IMR-90 (cell line): ENCODE results near the gene C14orf119. TPM values are rescaled to one million over a fixed set of nuclear protein-coding genes. Genes with fewer than 3 reads are reported as not detected.

Source experiments
- ATAC-seq: fragments of 200-7000 bp; cut with Tn5 transposase; 2 replicates; pipeline ENCODE4 v1.9.1; 2020; ENCODE audit warnings: low read depth, mild to moderate bottlenecking, moderate library complexity
- BruUV-seq: library from RNA; stranded (reverse); fragments of 400-500 nt; replicated peaks from 2 replicates; lab custom pipeline; 2021; lab: Mats Ljungman, UMichigan
- CTCF ChIA-PET: fragments of 300-600 bp; formaldehyde crosslinking; extraction: SDS; loops from one replicate; lab custom pipeline; 2021; ENCODE audit warnings: antibody characterized with exemption; lab: Yijun Ruan, JAX
- POLR2A ChIA-PET: fragments of 300-600 bp; sonication (Branson Sonifier 250); formaldehyde crosslinking; loops from one replicate; lab custom pipeline; 2022; ENCODE audit warnings: antibody characterized with exemption; ENCODE audit not compliant: unreplicated experiment; lab: Charles Lee
- DNase-seq: peaks from one replicate; pipeline ENCODE4 v3.0.0; 2013
- H2AFZ ChIP-seq: replicated peaks from 2 replicates; pipeline ENCODE3; 2013; ENCODE audit warnings: low read length, mild to moderate bottlenecking; ENCODE audit not compliant: poor library complexity
- H2AK5ac ChIP-seq: 2 replicates; pipeline ENCODE4 v1.6.1; 2013; ENCODE audit warnings: low read depth, low read length, inconsistent platforms
- H2AK9ac ChIP-seq: replicated peaks from 2 replicates; pipeline ENCODE3; 2013; ENCODE audit warnings: mild to moderate bottlenecking, low read depth, low read length, moderate library complexity; ENCODE audit not compliant: poor library complexity
- H2BK120ac ChIP-seq: 2 replicates; pipeline ENCODE4 v1.6.1; 2013; ENCODE audit warnings: low read depth, low read length, inconsistent platforms
- H2BK15ac ChIP-seq: 3 replicates; pipeline ENCODE4 v1.6.1; 2013; ENCODE audit warnings: low read depth, low read length, inconsistent platforms
- H2BK20ac ChIP-seq: 2 replicates; pipeline ENCODE4 v1.6.1; 2013; ENCODE audit warnings: low read depth, mild to moderate bottlenecking, inconsistent platforms, low read length, moderate library complexity
- H2BK5ac ChIP-seq: 2 replicates; pipeline ENCODE4 v1.6.1; 2013; ENCODE audit warnings: mild to moderate bottlenecking, low read depth, low read length, inconsistent platforms; ENCODE audit not compliant: poor library complexity, severe bottlenecking
- H3K14ac ChIP-seq: replicated peaks from 2 replicates; pipeline ENCODE4 v1.6.1; 2013; ENCODE audit warnings: low read depth, low read length, inconsistent platforms
- H3K18ac ChIP-seq: 2 replicates; pipeline ENCODE4 v1.6.1; 2013; ENCODE audit warnings: low read depth, low read length, control low read depth
- H3K23ac ChIP-seq: 2 replicates; pipeline ENCODE4 v1.6.1; 2013; ENCODE audit warnings: low read depth, low read length, inconsistent platforms
- H3K27ac ChIP-seq: 2 replicates; pipeline ENCODE4 v1.5.1; 2013; ENCODE audit warnings: mild to moderate bottlenecking, control low read depth, low read length; ENCODE audit not compliant: insufficient read depth
- H3K27me3 ChIP-seq: 2 replicates; pipeline ENCODE4 v1.6.1; 2013; ENCODE audit warnings: low read length; ENCODE audit not compliant: control insufficient read depth, insufficient read depth
- H3K36me3 ChIP-seq: 2 replicates; pipeline ENCODE4 v1.6.1; 2013; ENCODE audit warnings: low read length, mixed read lengths; ENCODE audit not compliant: control insufficient read depth, insufficient read depth
- H3K4ac ChIP-seq: 2 replicates; pipeline ENCODE4 v1.6.1; 2013; ENCODE audit warnings: low read depth, low read length, inconsistent platforms
- H3K4me1 ChIP-seq: 2 replicates; pipeline ENCODE4 v1.6.1; 2013; ENCODE audit warnings: low read length, mixed read lengths; ENCODE audit not compliant: control insufficient read depth, insufficient read depth
- H3K4me2 ChIP-seq: 2 replicates; pipeline ENCODE4 v1.6.1; 2013; ENCODE audit warnings: low read depth, mild to moderate bottlenecking, control low read depth, low read length, moderate library complexity
- H3K4me3 ChIP-seq: 2 replicates; pipeline ENCODE4 v1.5.1; 2013; ENCODE audit warnings: low read depth, mild to moderate bottlenecking, control low read depth, low read length, moderate library complexity; ENCODE audit not compliant: insufficient read depth
- H3K56ac ChIP-seq: 2 replicates; pipeline ENCODE4 v1.6.1; 2013; ENCODE audit warnings: low read length, inconsistent platforms; ENCODE audit not compliant: insufficient read depth; ENCODE audit errors: extremely low read depth
- H3K79me1 ChIP-seq, 2 experiments: 2 replicates each; pipeline ENCODE4 v1.6.1; 2013; ENCODE audit warnings: low read length in 2 of 2, inconsistent platforms in 1 of 2, low read depth in 1 of 2
- H3K9ac ChIP-seq: 2 replicates; pipeline ENCODE4 v1.6.1; 2013; ENCODE audit warnings: low read depth, low read length, control low read depth
- H3K9me1 ChIP-seq: 2 replicates; pipeline ENCODE4 v1.6.1; 2013; ENCODE audit warnings: low read length, inconsistent platforms; ENCODE audit not compliant: insufficient read depth
- H3K9me3 ChIP-seq: 2 replicates; pipeline ENCODE4 v1.6.1; 2013; ENCODE audit warnings: low read length; ENCODE audit not compliant: control insufficient read depth, insufficient read depth
- H4K20me1 ChIP-seq: 2 replicates; pipeline ENCODE4 v1.6.1; 2013; ENCODE audit warnings: low read length, inconsistent platforms; ENCODE audit not compliant: insufficient read depth
- H4K5ac ChIP-seq: 2 replicates; pipeline ENCODE4 v1.6.1; 2013; ENCODE audit warnings: mild to moderate bottlenecking, low read depth, low read length, control low read depth
- H4K8ac ChIP-seq, 2 experiments: 2 replicates each; pipeline ENCODE4 v1.6.1; 2013; ENCODE audit warnings: low read depth in 2 of 2, low read length in 2 of 2, control low read depth in 1 of 2, inconsistent platforms in 1 of 2
- H4K91ac ChIP-seq: 2 replicates; pipeline ENCODE4 v1.6.1; 2013; ENCODE audit warnings: low read depth, low read length, inconsistent platforms; ENCODE audit not compliant: insufficient read depth
- CEBPB ChIP-seq: IDR thresholded peaks from 2 replicates; pipeline ENCODE4 v1.6.1; 2012; ENCODE audit warnings: low read depth, low read length, improper control_type of control experiment
- CHD1 ChIP-seq: IDR thresholded peaks from 2 replicates; pipeline ENCODE4 v1.6.1; 2012; ENCODE audit warnings: low read depth, low read length, improper control_type of control experiment
- CTCF ChIP-seq: conservative IDR thresholded peaks from 2 replicates; pipeline ENCODE4 v1.5.1; 2012; ENCODE audit warnings: mild to moderate bottlenecking, low read depth, low read length, improper control_type of control experiment
- ELK1 ChIP-seq: fragments of 150-350 bp; IDR thresholded peaks from 2 replicates; pipeline ENCODE4 v1.6.1; 2016; ENCODE audit warnings: low read depth, mild to moderate bottlenecking, low read length, moderate library complexity, borderline replicate concordance
- FOS ChIP-seq: fragments of 150-350 bp; IDR thresholded peaks from 2 replicates; pipeline ENCODE4 v1.6.1; 2016; ENCODE audit warnings: low read depth, low read length
- MAZ ChIP-seq: IDR thresholded peaks from 2 replicates; pipeline ENCODE4 v1.6.1; 2012; ENCODE audit warnings: low read depth, mild to moderate bottlenecking, low read length, improper control_type of control experiment, moderate library complexity, borderline replicate concordance
- MXI1 ChIP-seq: IDR thresholded peaks from 2 replicates; pipeline ENCODE4 v1.6.1; 2012; ENCODE audit warnings: low read depth, mild to moderate bottlenecking, low read length, moderate library complexity, borderline replicate concordance
- NFE2L2 ChIP-seq: fragments of 150-350 bp; IDR thresholded peaks from 2 replicates; pipeline ENCODE4 v1.6.1; 2016; ENCODE audit warnings: low read depth, mild to moderate bottlenecking, low read length
- POLR2A ChIP-seq: IDR thresholded peaks from 2 replicates; pipeline ENCODE4 v1.6.1; 2012; ENCODE audit warnings: mild to moderate bottlenecking, low read depth, low read length
- RCOR1 ChIP-seq: IDR thresholded peaks from 2 replicates; pipeline ENCODE4 v1.6.1; 2012; ENCODE audit warnings: mild to moderate bottlenecking, low read length, improper control_type of control experiment; ENCODE audit not compliant: insufficient replicate concordance
- RFX5 ChIP-seq: IDR thresholded peaks from 2 replicates; pipeline ENCODE4 v1.8.0; 2012; ENCODE audit warnings: low read depth, mild to moderate bottlenecking, low read length, moderate library complexity
- USF2 ChIP-seq: fragments of 150-350 bp; IDR thresholded peaks from 2 replicates; pipeline ENCODE4 v1.6.1; 2017; ENCODE audit warnings: mild to moderate bottlenecking, antibody characterized with exemption, low read length, low read depth
- WGBS, 2 experiments: methylation state at CpG; one replicate each; pipeline versions ENCODE4 v1.1.5 to v1.1.7; 2013; ENCODE audit warnings: missing lambda C conversion rate in 2 of 2; ENCODE audit not compliant: insufficient read length in 1 of 2; ENCODE audit errors: extremely low coverage in 2 of 2; 5-methylcytosine and 5-hydroxymethylcytosine counted together
- dilution Hi-C: fragments of 300-500 bp; cut with HindIII; formaldehyde crosslinking; loops from one replicate; pipeline ENCODE4 v1.14.3; 2018; ENCODE audit warnings: low sequenced_read_pairs; ENCODE audit not compliant: unreplicated experiment
- in situ Hi-C: fragments of 300-500 bp; cut with MboI; formaldehyde crosslinking; loops from 3 replicates; pipeline ENCODE4 v1.14.3; 2019; ENCODE audit warnings: low sequenced_read_pairs, inconsistent platforms, mixed read lengths
- intact Hi-C: fragments of 100-400 bp; cut with micrococcal nuclease; formaldehyde crosslinking; loops from 2 replicates; pipeline ENCODE4 v1.10.0; 2022
- polyA plus RNA-seq, 3 experiments: library from polyadenylated mRNA; depleted of rRNA; stranded (reverse); fragments of >200 nt; gene quantifications; 2 replicates each; pipeline ENCODE4 v1.2.3, GENCODE V29; 2012; ENCODE audit warnings: low replicate concordance in 1 of 3
- total RNA-seq: library from RNA; depleted of rRNA; stranded (reverse); fragments of >200 nt; gene quantifications from 2 replicates; pipeline ENCODE4 v1.2.3, GENCODE V29; 2012

Gene C14orf119
- total and polyA plus RNA-seq, 2 of the 4 experiments (the other 2 are of a cell fraction): 74.0 to 83.7 TPM

GRCh38 chr14:23115039-23115731 is 19.9 kb downstream of the C14orf119 start (continued):
- TF ChIP-seq CHD1: no peak; the same call in 1 of the 2 replicates
- TF ChIP-seq NFE2L2: 0 out of 2 replicates have a peak, but pooled peaks have one; percentile 5

GRCh38 chr14:23115918-23116317 is 20.6 kb downstream of the C14orf119 start:
- peak overlapping the region; percentile 98 for H2BK120ac ChIP-seq
- peak overlapping the region; percentile 95 for H3K4ac ChIP-seq
- peak overlapping the region; percentile 57 to 95 for H4K8ac ChIP-seq
- peak overlapping the region; percentile 7; the same call in 1 of the 2 replicates for H3K56ac ChIP-seq
- peaks cover 29% of the 10 kb centered on the region for H3K4me1 ChIP-seq
- intact Hi-C loops (no loop called here), dilution Hi-C loops (no loop called here), in situ Hi-C loops (loop anchor here (10.0 kb wide), 1 partner anchor 189 kb away; the partner anchor contains the start of genes BCL2L2 and PPP1R3E)
- peak overlapping the region; percentile 31 for H2AK9ac ChIP-seq
- no peak overlapping the region for H3K4me3 ChIP-seq
- H4K20me1 ChIP-seq: no peaks in the 10 kb centered on the region
- peak overlapping the region; percentile 73 for H4K5ac ChIP-seq
- no peak overlapping the region for H2AFZ ChIP-seq
- no peak overlapping the region for H3K9ac ChIP-seq
- POLR2A ChIA-PET: no interaction called here
- peak overlapping the region; percentile 100 for H2BK15ac ChIP-seq
- peak overlapping the region; percentile 98 for H2AK5ac ChIP-seq
- H3K4me2 ChIP-seq: no peak overlapping the region
- H3K36me3 ChIP-seq: no peaks in the 10 kb centered on the region
- peak overlapping the region; percentile 95 for H4K91ac ChIP-seq
- H2BK20ac ChIP-seq: peak overlapping the region; percentile 95
- BruUV-seq: no TSS peak
- H2BK5ac ChIP-seq: peak overlapping the region; percentile 86
- H3K14ac ChIP-seq: peak overlapping the region; percentile 65
- peak overlapping the region; percentile 15; the same call in 1 of the 2 replicates for H3K27ac ChIP-seq
- WGBS, 2 experiments: no CpG with 5 or more reads among the region's 5 CpGs
- no peak for DNase-seq
- peak overlapping the region; percentile 53 for H3K18ac ChIP-seq
- no peaks in the 10 kb centered on the region for H3K27me3 ChIP-seq
- H3K23ac ChIP-seq: peak overlapping the region; percentile 89
- peaks cover 35% of the 10 kb centered on the region for H3K9me1 ChIP-seq
- CTCF ChIA-PET: no interaction called here
- no peak for ATAC-seq
- peaks cover 9 to 10% of the 10 kb centered on the region in 2 experiments; a peak in 2 of 4 replicates for H3K79me1 ChIP-seq
- no peaks in the 10 kb centered on the region for H3K9me3 ChIP-seq
- TF ChIP-seq FOS: no peak
- TF ChIP-seq RCOR1: no peak
- no peak for TF ChIP-seq MXI1
- TF ChIP-seq CEBPB: no peak
- TF ChIP-seq CTCF: no peak
- TF ChIP-seq USF2: no peak
- TF ChIP-seq POLR2A: no peak
- TF ChIP-seq RFX5: no peak
- TF ChIP-seq NFE2L2: no peak
- TF ChIP-seq MAZ: no peak
- TF ChIP-seq ELK1: no peak
